OCI-LY1 (cell line): ENCODE results near the gene MXI1.

Experiments used
- H2AFZ ChIP-seq: fragments of 200-600 bp; sonication (generic), shearing (Covaris generic); 2 replicates; pipeline ENCODE4 v1.6.0; 2014; ENCODE audit warnings: antibody characterized with exemption, mild to moderate bottlenecking, low read length
- H3F3A ChIP-seq: fragments of 200-600 bp; sonication (generic), shearing (Covaris generic); 2 replicates; pipeline ENCODE4 v1.6.0; 2014; ENCODE audit warnings: mild to moderate bottlenecking, antibody characterized with exemption, low read length, moderate library complexity; ENCODE audit not compliant: insufficient read depth
- H3K27ac ChIP-seq: fragments of 200-600 bp; sonication (generic); 2 replicates; pipeline ENCODE4 v1.5.1; 2014; ENCODE audit warnings: low read length, mixed run types, mild to moderate bottlenecking, low read depth; ENCODE audit not compliant: poor library complexity, severe bottlenecking
- H3K27me3 ChIP-seq: fragments of 200-600 bp; sonication (generic); 2 replicates; pipeline ENCODE4 v1.6.0; 2014; ENCODE audit warnings: antibody characterized with exemption, mild to moderate bottlenecking, low read length, moderate library complexity; ENCODE audit not compliant: insufficient read depth
- H3K36me3 ChIP-seq: fragments of 200-600 bp; sonication (generic); 2 replicates; pipeline ENCODE4 v1.6.1; 2014; ENCODE audit warnings: mild to moderate bottlenecking, antibody characterized with exemption, low read length, moderate library complexity, mixed read lengths; ENCODE audit not compliant: insufficient read depth
- H3K4me1 ChIP-seq: fragments of 200-600 bp; sonication (generic); 2 replicates; pipeline ENCODE4 v1.5.1; 2014; ENCODE audit warnings: mild to moderate bottlenecking, low read length, moderate library complexity; ENCODE audit not compliant: insufficient read depth, severe bottlenecking
- H3K4me2 ChIP-seq: fragments of 200-600 bp; sonication (generic), shearing (Covaris generic); 2 replicates; pipeline ENCODE4 v1.6.1; 2014; ENCODE audit warnings: low read length
- H3K4me3 ChIP-seq: fragments of 200-600 bp; sonication (generic); 2 replicates; pipeline ENCODE4 v1.5.1; 2014; ENCODE audit warnings: low read length, low read depth, mild to moderate bottlenecking, mixed read lengths; ENCODE audit not compliant: poor library complexity, severe bottlenecking
- H3K79me2 ChIP-seq: fragments of 200-600 bp; shearing (Covaris generic); 2 replicates; pipeline ENCODE4 v1.6.1; 2016; ENCODE audit warnings: mixed run types, low read length, mixed read lengths; ENCODE audit not compliant: insufficient read depth
- H3K9ac ChIP-seq: fragments of 200-600 bp; sonication (generic), shearing (Covaris generic); 2 replicates; pipeline ENCODE4 v1.6.1; 2014; ENCODE audit warnings: mild to moderate bottlenecking, low read length, mixed read lengths
- H3K9me2 ChIP-seq: fragments of 200-600 bp; sonication (generic), shearing (Covaris generic); 2 replicates; pipeline ENCODE4 v1.6.1; 2014; ENCODE audit warnings: low read depth, mild to moderate bottlenecking, low read length, mixed read lengths
- H3K9me3 ChIP-seq: fragments of 200-600 bp; shearing (Covaris generic); 2 replicates; pipeline ENCODE4 v1.6.1; 2014; ENCODE audit warnings: low read length, mixed read lengths
- H4K20me1 ChIP-seq: fragments of 200-600 bp; sonication (generic), shearing (Covaris generic); 2 replicates; pipeline ENCODE4 v1.6.0; 2016; ENCODE audit warnings: mild to moderate bottlenecking, low read length; ENCODE audit not compliant: insufficient read depth
- CTCF ChIP-seq: fragments of 200-600 bp; sonication (generic), shearing (Covaris generic); IDR thresholded peaks from 2 replicates; pipeline ENCODE4 v1.5.1; 2017; ENCODE audit warnings: mild to moderate bottlenecking, antibody characterized with exemption, low read length, moderate library complexity, mixed read lengths
- EZH2 ChIP-seq: fragments of 200-600 bp; sonication (generic), shearing (Covaris generic); IDR thresholded peaks from 2 replicates; pipeline ENCODE4 v1.8.0; 2017; ENCODE audit warnings: borderline replicate concordance, mixed run types, mild to moderate bottlenecking, antibody characterized with exemption, low read length, moderate library complexity, mixed read lengths

Gene MXI1

GRCh38 chr10:110220398-110220797 is 13.0 kb downstream of the MXI1 start:
- 0 out of 2 replicates have a peak, but pooled peaks cover 2% of the 10 kb centered on the region for H3F3A ChIP-seq
- H3K4me3 ChIP-seq: no peak overlapping the region
- H3K4me1 ChIP-seq: peaks cover 61% of the 10 kb centered on the region
- H3K27me3 ChIP-seq: no peaks in the 10 kb centered on the region
- no peak overlapping the region for H3K27ac ChIP-seq
- no peaks in the 10 kb centered on the region for H3K9me2 ChIP-seq
- no peak overlapping the region for H2AFZ ChIP-seq
- TF ChIP-seq CTCF: no peak
- TF ChIP-seq EZH2: no peak
- no peaks in the 10 kb centered on the region; the same call in 1 of the 2 replicates for H3K79me2 ChIP-seq
- H3K36me3 ChIP-seq: no peaks in the 10 kb centered on the region
- no peak overlapping the region for H3K9ac ChIP-seq
- no peak overlapping the region for H3K4me2 ChIP-seq
- H4K20me1 ChIP-seq: no peaks in the 10 kb centered on the region
- no peaks in the 10 kb centered on the region for H3K9me3 ChIP-seq

GRCh38 chr10:110221044-110221720 is 13.8 kb downstream of the MXI1 start:
- H3K79me2 ChIP-seq: no peaks in the 10 kb centered on the region; the same call in 1 of the 2 replicates
- H3K9me3 ChIP-seq: no peaks in the 10 kb centered on the region
- no peaks in the 10 kb centered on the region for H4K20me1 ChIP-seq
- H3K27ac ChIP-seq: no peak overlapping the region
- TF ChIP-seq EZH2 (no peak), CTCF (no peak)
- H3K9ac ChIP-seq: no peak overlapping the region; the same call in 1 of the 2 replicates
- H3K9me2 ChIP-seq: no peaks in the 10 kb centered on the region
- no peaks in the 10 kb centered on the region for H3K36me3 ChIP-seq
- peak overlapping the region; percentile 66 for H3K4me2 ChIP-seq
- H2AFZ ChIP-seq: no peak overlapping the region
- H3K4me3 ChIP-seq: peak overlapping the region; percentile 45
- no peaks in the 10 kb centered on the region for H3K27me3 ChIP-seq
- H3K4me1 ChIP-seq: peaks cover 56% of the 10 kb centered on the region
- H3F3A ChIP-seq: 0 out of 2 replicates have a peak, but pooled peaks cover 3% of the 10 kb centered on the region

- H3K4me1 ChIP-seq: peaks cover 51% of the 10 kb centered on the region
- H4K20me1 ChIP-seq: no peaks in the 10 kb centered on the region
- H3K27me3 ChIP-seq: no peaks in the 10 kb centered on the region
- H3K27ac ChIP-seq: no peak overlapping the region
- H3K36me3 ChIP-seq: no peaks in the 10 kb centered on the region
- peak overlapping the region; percentile 4; the same call in 1 of the 2 replicates for H3K9ac ChIP-seq
- H3K9me2 ChIP-seq: no peaks in the 10 kb centered on the region
- TF ChIP-seq CTCF (peak; percentile 17; the same call in 1 of the 2 replicates), EZH2 (no peak)
- peak overlapping the region; percentile 66 for H3K4me2 ChIP-seq
- H3K4me3 ChIP-seq: peak overlapping the region; percentile 45
- H3K9me3 ChIP-seq: no peaks in the 10 kb centered on the region
- no peaks in the 10 kb centered on the region; the same call in 1 of the 2 replicates for H3K79me2 ChIP-seq
- no peak overlapping the region for H2AFZ ChIP-seq
- H3F3A ChIP-seq: 0 out of 2 replicates have a peak, but pooled peaks cover 3% of the 10 kb centered on the region
Measured at GRCh38 chr10:110221721-110222261, 14.4 kb downstream of the MXI1 start.
